Measurements from ENCODE around the gene SUMF2.

- TF ChIP-seq CTCF (IDR thresholded peaks at IDR 0.05; ENCODE audit: low read depth, low read length) (no peak), MAX (IDR thresholded peaks at IDR 0.05; ENCODE audit: low read depth, low read length) (no peak)
These were observed 13.6 kb downstream of the SUMF2 start for GRCh38 chr7:56077681-56078080.

Measured in NB4 (cell line).